ENCODE results near the gene CXCL11.

GRCh38 chr4:76024065-76024464 lies 11.8 kb downstream of the CXCL11 start:
- no peak for TF ChIP-seq CTCF (IDR thresholded peaks at IDR 0.05; ENCODE audit: low read depth, low read length)
- no peak for TF ChIP-seq EZH2phosphoT487 (IDR thresholded peaks at IDR 0.05; ENCODE audit: low read depth)
